ENCODE results near the gene EBLN2. TPM values are rescaled to one million over a fixed set of nuclear protein-coding genes. Genes with fewer than 3 reads are reported as not detected.

The EBLN2 gene
- total RNA-seq, 1 donor, result 6.2 TPM

DNA sequence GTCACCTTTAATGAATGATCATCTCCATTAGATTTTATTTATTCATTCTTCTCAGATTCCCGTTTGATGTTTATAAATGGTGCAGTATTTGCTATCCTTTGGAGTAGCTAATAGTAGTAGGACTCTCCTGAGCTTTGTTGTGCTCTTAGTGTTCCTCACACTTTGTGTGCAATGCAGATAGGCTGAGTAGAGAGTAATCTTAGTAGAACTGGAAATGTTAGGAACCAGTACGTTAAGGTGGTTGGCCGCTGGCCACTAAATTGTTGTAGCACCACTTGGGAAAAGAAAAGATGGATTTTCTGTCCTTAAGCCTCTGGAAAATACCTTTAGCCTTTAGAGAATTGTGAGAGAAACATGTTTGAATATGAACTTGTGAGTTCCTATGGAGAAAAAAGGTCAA is 19.9 kb upstream of the EBLN2 start:
- TF ChIP-seq, protein P1, sequence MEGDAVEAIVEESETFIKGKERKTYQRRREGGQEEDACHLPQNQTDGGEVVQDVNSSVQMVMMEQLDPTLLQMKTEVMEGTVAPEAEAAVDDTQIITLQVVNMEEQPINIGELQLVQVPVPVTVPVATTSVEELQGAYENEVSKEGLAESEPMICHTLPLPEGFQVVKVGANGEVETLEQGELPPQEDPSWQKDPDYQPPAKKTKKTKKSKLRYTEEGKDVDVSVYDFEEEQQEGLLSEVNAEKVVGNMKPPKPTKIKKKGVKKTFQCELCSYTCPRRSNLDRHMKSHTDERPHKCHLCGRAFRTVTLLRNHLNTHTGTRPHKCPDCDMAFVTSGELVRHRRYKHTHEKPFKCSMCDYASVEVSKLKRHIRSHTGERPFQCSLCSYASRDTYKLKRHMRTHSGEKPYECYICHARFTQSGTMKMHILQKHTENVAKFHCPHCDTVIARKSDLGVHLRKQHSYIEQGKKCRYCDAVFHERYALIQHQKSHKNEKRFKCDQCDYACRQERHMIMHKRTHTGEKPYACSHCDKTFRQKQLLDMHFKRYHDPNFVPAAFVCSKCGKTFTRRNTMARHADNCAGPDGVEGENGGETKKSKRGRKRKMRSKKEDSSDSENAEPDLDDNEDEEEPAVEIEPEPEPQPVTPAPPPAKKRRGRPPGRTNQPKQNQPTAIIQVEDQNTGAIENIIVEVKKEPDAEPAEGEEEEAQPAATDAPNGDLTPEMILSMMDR (IDR thresholded peaks at IDR 0.05; ENCODE audit: extremely low read depth, low read depth, low read length), result no peak
- H3K27ac ChIP-seq (ENCODE audit: low read depth, low read length), result no peak overlapping the region
- H3K36me3 ChIP-seq (ENCODE audit: insufficient read depth, low read length), result no peaks in the 10 kb centered on the region
- peaks cover 85% of the 10 kb centered on the region for H4K20me1 ChIP-seq (ENCODE audit: insufficient read depth, low read length)
- peaks cover 27% of the 10 kb centered on the region for H3K4me1 ChIP-seq (ENCODE audit: insufficient read depth, low read length)
- H3K4me2 ChIP-seq (ENCODE audit: insufficient read depth, low read length), result no peak overlapping the region
- H3K4me3 ChIP-seq (ENCODE audit: insufficient read depth, low read length), result no peak overlapping the region
- no peaks in the 10 kb centered on the region for H3K9me3 ChIP-seq (ENCODE audit: low read depth, low read length)
- H3K27me3 ChIP-seq (ENCODE audit: insufficient read depth, low read length), result no peaks in the 10 kb centered on the region
- peaks cover 97% of the 10 kb centered on the region for H3K79me2 ChIP-seq (ENCODE audit: insufficient read depth, low read length)
- no peak overlapping the region for H2AFZ ChIP-seq (ENCODE audit: low read length)
- DNase-seq (ENCODE audit: insufficient read length, low spot score, missing footprints), result no peak

DNA sequence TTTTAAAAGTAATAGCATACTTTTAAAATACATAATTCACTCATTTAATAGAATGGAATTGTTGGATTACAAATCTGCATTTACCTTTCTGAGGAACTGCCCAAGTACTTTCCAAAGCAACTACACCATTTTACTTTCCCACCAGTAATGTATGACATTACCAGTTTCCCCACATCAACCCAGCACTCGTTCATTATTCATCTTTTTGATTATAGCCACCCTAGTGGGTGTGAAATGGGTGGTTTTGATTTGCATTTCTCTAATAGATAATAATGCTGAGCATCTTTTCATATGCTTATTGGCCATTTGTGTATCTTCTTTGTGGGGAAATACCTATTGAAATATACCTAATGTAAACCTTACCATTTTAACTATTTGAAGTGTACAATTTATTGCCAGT is 18.0 kb upstream of the EBLN2 start:
- no peak for DNase-seq (ENCODE audit: insufficient read length, low spot score, missing footprints)
- Histone ChIP-seq H2AFZ (ENCODE audit: low read length) (no peak overlapping the region), H3K4me1 (ENCODE audit: insufficient read depth, low read length) (peaks cover 11% of the 10 kb centered on the region), H3K27ac (ENCODE audit: low read depth, low read length) (no peak overlapping the region), H3K27me3 (ENCODE audit: insufficient read depth, low read length) (no peaks in the 10 kb centered on the region), H3K9me3 (ENCODE audit: low read depth, low read length) (no peaks in the 10 kb centered on the region), H3K4me3 (ENCODE audit: insufficient read depth, low read length) (no peak overlapping the region), H3K36me3 (ENCODE audit: insufficient read depth, low read length) (peaks cover 4% of the 10 kb centered on the region), H4K20me1 (ENCODE audit: insufficient read depth, low read length) (peaks cover 74% of the 10 kb centered on the region), H3K79me2 (ENCODE audit: insufficient read depth, low read length) (peaks cover 100% of the 10 kb centered on the region), H3K4me2 (ENCODE audit: insufficient read depth, low read length) (no peak overlapping the region)
- TF ChIP-seq, protein P1 (IDR thresholded peaks at IDR 0.05; ENCODE audit: extremely low read depth, low read depth, low read length), result no peak

DNA sequence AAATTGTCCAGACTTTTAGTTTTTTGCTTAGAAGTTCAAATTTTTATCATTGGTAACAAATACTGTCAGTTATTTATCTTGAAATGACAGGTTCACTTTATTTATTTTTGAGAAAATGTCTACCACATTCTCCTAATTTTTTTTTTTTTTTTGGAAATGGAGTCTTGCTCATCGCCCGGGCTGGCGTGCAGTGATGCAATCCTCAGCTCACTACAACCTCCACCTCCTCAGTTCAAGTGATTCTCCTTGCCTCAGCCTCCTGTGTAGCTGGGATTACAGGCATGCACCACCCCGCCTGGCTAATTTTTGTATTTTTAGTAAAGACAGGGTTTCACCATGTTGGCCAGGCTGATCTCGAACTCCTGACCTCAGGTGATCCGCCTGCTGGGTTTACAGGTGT is 16.1 kb upstream of the EBLN2 start:
- H4K20me1 ChIP-seq (ENCODE audit: insufficient read depth, low read length), result peaks cover 67% of the 10 kb centered on the region
- peaks cover 11% of the 10 kb centered on the region for H3K4me1 ChIP-seq (ENCODE audit: insufficient read depth, low read length)
- TF ChIP-seq, protein P1 (IDR thresholded peaks at IDR 0.05; ENCODE audit: extremely low read depth, low read depth, low read length), result no peak
- no peak for DNase-seq (ENCODE audit: insufficient read length, low spot score, missing footprints)
- peaks cover 97% of the 10 kb centered on the region for H3K79me2 ChIP-seq (ENCODE audit: insufficient read depth, low read length)
- peak overlapping the region; percentile 10 for H3K27ac ChIP-seq (ENCODE audit: low read depth, low read length)
- H3K27me3 ChIP-seq (ENCODE audit: insufficient read depth, low read length), result no peaks in the 10 kb centered on the region
- no peaks in the 10 kb centered on the region for H3K9me3 ChIP-seq (ENCODE audit: low read depth, low read length)
- no peak overlapping the region for H3K4me2 ChIP-seq (ENCODE audit: insufficient read depth, low read length)
- peaks cover 4% of the 10 kb centered on the region for H3K36me3 ChIP-seq (ENCODE audit: insufficient read depth, low read length)
- no peak overlapping the region for H3K4me3 ChIP-seq (ENCODE audit: insufficient read depth, low read length)
- H2AFZ ChIP-seq (ENCODE audit: low read length), result no peak overlapping the region

DNA sequence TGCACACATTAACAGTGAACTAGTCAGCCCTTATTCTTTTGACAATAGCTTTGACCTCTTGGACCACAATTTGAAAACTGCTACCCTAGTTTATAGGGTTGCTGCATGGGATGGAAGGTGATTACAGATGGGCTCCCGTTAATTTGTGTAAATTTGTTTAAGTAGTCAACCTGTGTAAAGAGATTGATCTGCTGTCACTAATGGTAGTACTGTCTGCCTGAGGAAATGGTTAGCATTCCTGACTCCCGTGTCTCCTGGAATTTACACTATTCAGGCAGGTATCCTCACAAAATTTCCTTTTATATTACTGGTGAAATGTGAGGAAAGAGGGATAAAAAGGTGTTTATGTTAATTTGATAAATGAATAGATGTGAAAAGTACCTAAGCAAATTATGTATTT is 15.3 kb upstream of the EBLN2 start:
- Histone ChIP-seq H3K4me1 (ENCODE audit: insufficient read depth, low read length) (peaks cover 11% of the 10 kb centered on the region), H3K27ac (ENCODE audit: low read depth, low read length) (peak overlapping the region; percentile 10), H4K20me1 (ENCODE audit: insufficient read depth, low read length) (peaks cover 59% of the 10 kb centered on the region), H3K79me2 (ENCODE audit: insufficient read depth, low read length) (peaks cover 97% of the 10 kb centered on the region), H3K27me3 (ENCODE audit: insufficient read depth, low read length) (no peaks in the 10 kb centered on the region), H2AFZ (ENCODE audit: low read length) (no peak overlapping the region), H3K4me3 (ENCODE audit: insufficient read depth, low read length) (no peak overlapping the region), H3K36me3 (ENCODE audit: insufficient read depth, low read length) (peaks cover 4% of the 10 kb centered on the region), H3K4me2 (ENCODE audit: insufficient read depth, low read length) (no peak overlapping the region), H3K9me3 (ENCODE audit: low read depth, low read length) (no peaks in the 10 kb centered on the region)
- no peak for DNase-seq (ENCODE audit: insufficient read length, low spot score, missing footprints)
- TF ChIP-seq, protein P1 (IDR thresholded peaks at IDR 0.05; ENCODE audit: extremely low read depth, low read depth, low read length), result no peak

Measured in osteoblast (primary cell).